SIG-M5 treated with dmso at 0.1 percent for 504 hours (cell line): Measurements from ENCODE around the gene MTERF2.

Source experiments
- DNase-seq: peaks from one replicate; lab custom pipeline; 2025; ENCODE audit not compliant: unreplicated experiment; lab: John Stamatoyannopoulos, UW

MTERF2 gene

DNA sequence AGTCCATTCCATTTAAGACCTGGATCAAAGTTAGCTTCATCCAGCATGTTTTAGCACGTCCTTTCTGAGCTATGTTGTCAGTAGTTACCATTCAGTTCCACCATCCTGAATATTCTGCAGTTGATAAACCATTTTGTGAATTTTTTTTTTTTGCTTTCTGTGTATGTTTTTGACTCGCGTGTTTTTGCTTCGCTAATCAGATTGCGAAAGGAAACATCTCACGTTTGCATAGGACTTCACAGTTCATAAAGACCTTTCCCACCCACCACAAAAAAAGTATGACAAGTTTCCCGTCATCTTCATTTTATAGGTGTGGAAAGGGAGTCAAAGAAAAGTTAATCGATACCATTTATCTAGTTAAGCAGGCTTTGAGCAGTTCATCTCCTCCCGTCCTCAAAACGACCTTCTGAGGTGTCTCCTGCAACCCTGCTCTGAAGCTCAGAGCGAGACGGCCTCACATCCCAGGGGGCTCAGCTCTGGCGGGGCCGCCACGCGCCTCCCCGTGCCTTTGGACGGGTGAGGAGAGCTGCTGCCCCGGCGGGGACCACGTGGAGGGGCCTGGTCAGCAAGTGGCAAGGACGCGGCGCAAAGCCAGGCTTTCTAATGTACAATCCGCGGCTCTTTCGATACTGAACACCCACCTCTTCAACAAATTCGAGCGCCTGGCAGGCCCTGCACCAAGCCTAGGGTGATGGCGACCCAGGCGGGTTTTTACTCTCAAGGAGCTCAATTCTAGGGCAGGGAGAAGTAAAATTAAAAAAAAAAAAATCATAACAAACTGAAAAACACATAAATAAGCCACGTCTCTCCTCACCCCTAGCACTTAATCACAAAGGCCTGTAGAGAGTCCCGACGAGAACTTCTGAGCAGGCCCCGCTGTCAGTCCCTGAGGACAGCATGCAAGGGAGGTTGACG, 32.2 kb downstream of the MTERF2 start:
- DNase-seq = no peak

- DNase-seq = no peak
Observed at GRCh38 chr12:106953352-106954250, 33.3 kb downstream of the MTERF2 start.

GRCh38 chr12:106950591-106950990, 36.4 kb downstream of the MTERF2 start:
- no peak for DNase-seq

- no peak for DNase-seq
Observed at GRCh38 chr12:106947461-106947860, 39.5 kb downstream of the MTERF2 start.

DNA sequence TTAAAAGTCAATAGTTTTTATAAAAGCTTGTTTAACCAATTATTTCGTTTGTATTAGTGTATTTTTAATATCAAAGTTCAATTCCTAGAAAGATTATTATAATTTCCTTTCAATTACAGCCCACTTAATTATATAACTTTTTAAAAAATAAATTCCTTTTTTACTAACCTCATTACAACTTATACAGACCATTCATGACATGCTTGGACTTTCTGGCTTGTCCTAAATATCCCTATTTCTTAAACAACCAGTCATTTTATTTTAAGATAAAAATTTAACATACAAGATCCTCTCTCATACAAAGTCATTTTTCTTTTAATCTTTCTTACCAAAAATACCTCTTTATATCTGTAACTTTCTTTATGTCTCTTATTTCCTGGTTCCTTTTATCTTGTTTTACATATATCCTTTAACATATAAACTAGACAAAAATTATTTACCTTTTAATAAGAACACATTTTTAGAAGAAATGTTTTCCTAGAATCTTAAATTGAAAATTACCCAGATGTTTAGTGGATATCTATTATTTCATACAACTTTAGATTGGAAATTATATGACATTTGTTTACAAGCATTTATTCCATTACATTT, 41.6 kb downstream of the MTERF2 start:
- DNase-seq = no peak

DNA sequence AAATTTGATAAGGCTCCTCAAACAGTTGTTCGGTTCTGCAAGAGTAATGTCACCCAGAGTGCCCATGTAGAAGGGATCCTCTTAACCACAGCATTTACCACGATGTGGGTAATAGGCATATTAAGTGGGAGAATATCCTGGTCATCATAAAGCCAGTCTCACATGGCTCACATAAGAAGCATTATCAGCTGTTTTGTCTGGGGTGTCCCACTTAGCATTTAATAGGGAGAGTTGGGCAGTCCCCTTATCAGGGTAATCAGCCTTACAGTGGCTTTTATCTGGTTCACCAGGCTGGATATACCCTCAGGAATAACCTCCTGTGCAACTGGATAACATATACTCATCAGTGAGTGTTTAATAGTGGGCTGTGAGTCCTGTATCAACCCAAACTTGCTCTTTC, 44.2 kb downstream of the MTERF2 start:
- no peak for DNase-seq

- no peak for DNase-seq
Observed at GRCh38 chr12:106941481-106942156, 45.3 kb downstream of the MTERF2 start.

- DNase-seq = no peak
Observed at GRCh38 chr12:106934277-106934676, 52.7 kb downstream of the MTERF2 start.
